A549 (cell line): ENCODE data around the gene ICE2. TPM values are rescaled to one million over a fixed set of nuclear protein-coding genes. Genes with fewer than 3 reads are reported as not detected.
A peak's percentile ranks its signal among the peaks of the same experiment; 100 is the strongest.

Experiments
- ATOH8 ChIP-seq: fragments of 250-450 bp; sonication (Bioruptor Pico); IDR thresholded peaks from 2 replicates; pipeline ENCODE4 v1.5.0; 2020; ENCODE audit warnings: low read depth, mild to moderate bottlenecking, moderate library complexity
- BHLHE40 ChIP-seq: IDR thresholded peaks from 2 replicates; pipeline ENCODE4 v1.6.1; 2012; ENCODE audit warnings: low read depth, low read length, inconsistent platforms
- CHD2 ChIP-seq: fragments of 150-350 bp; IDR thresholded peaks from 2 replicates; pipeline ENCODE4 v1.6.1; 2014; ENCODE audit warnings: low read length; ENCODE audit not compliant: partially characterized antibody
- CTCF ChIP-seq: fragments of >200 bp; sonication (Bioruptor Twin); formaldehyde crosslinking; IDR thresholded peaks from 3 replicates; pipeline ENCODE4 v1.5.1; 2016
- ELK1 ChIP-seq: fragments of 150-350 bp; IDR thresholded peaks from 2 replicates; pipeline ENCODE4 v1.6.1; 2014; ENCODE audit warnings: low read depth, mild to moderate bottlenecking, low read length
- ESRRA ChIP-seq: fragments of 150-350 bp; IDR thresholded peaks from 2 replicates; pipeline ENCODE4 v1.6.1; 2014; ENCODE audit warnings: mild to moderate bottlenecking, low read length, borderline replicate concordance
- HEYL ChIP-seq: fragments of 250-450 bp; sonication (Bioruptor Pico); IDR thresholded peaks from 2 replicates; pipeline ENCODE4 v1.8.0; 2021; ENCODE audit warnings: mild to moderate bottlenecking, moderate library complexity
- HMGXB4 ChIP-seq: fragments of 250-450 bp; sonication (Bioruptor Pico); IDR thresholded peaks from 2 replicates; pipeline ENCODE4 v1.5.0; 2021; ENCODE audit warnings: mild to moderate bottlenecking, moderate library complexity, borderline replicate concordance
- JUNB ChIP-seq: fragments of >200 bp; sonication (Bioruptor Twin); formaldehyde crosslinking; IDR thresholded peaks from 2 replicates; pipeline ENCODE4 v1.6.1; 2016
- KDM5A ChIP-seq: fragments of 200-600 bp; sonication (generic); IDR thresholded peaks from 2 replicates; pipeline ENCODE4 v1.6.1; 2016; ENCODE audit warnings: antibody characterized with exemption, mild to moderate bottlenecking
- MAZ ChIP-seq: fragments of 150-350 bp; IDR thresholded peaks from 2 replicates; pipeline ENCODE4 v1.6.1; 2014; ENCODE audit warnings: antibody characterized with exemption, low read depth, low read length, borderline replicate concordance
- NFE2L2 ChIP-seq: fragments of 150-350 bp; conservative IDR thresholded peaks from 2 replicates; pipeline ENCODE4 v1.6.1; 2014; ENCODE audit warnings: low read length
- NR3C1 ChIP-seq: fragments of >200 bp; sonication (Bioruptor Twin); formaldehyde crosslinking; IDR thresholded peaks from 3 replicates; pipeline ENCODE4 v1.6.1; 2017
- POLR2A ChIP-seq: IDR thresholded peaks from 2 replicates; pipeline ENCODE4 v1.6.1; 2012; ENCODE audit warnings: mild to moderate bottlenecking, low read length
- POLR2AphosphoS2 ChIP-seq: conservative IDR thresholded peaks from 2 replicates; pipeline ENCODE4 v1.6.1; 2012; ENCODE audit warnings: low read length, improper control_type of control experiment, inconsistent platforms
- RARB ChIP-seq: fragments of 250-450 bp; sonication (Bioruptor Pico); IDR thresholded peaks from 2 replicates; pipeline ENCODE4 v1.8.0; 2021; ENCODE audit warnings: mild to moderate bottlenecking, moderate library complexity
- REST ChIP-seq: fragments of 200-600 bp; sonication (generic); IDR thresholded peaks from 2 replicates; pipeline ENCODE4 v1.6.1; 2016; ENCODE audit warnings: antibody characterized with exemption, mild to moderate bottlenecking, moderate library complexity
- SREBF2 ChIP-seq: fragments of 450-650 bp; IDR thresholded peaks from 2 replicates; pipeline ENCODE4 v1.6.1; 2014; ENCODE audit warnings: mild to moderate bottlenecking, moderate library complexity
- TP53 ChIP-seq: fragments of 250-450 bp; sonication (Bioruptor Pico); IDR thresholded peaks from 2 replicates; pipeline ENCODE4 v1.5.0; 2021; ENCODE audit warnings: mild to moderate bottlenecking, moderate library complexity
- USF2 ChIP-seq: fragments of 450-650 bp; IDR thresholded peaks from 2 replicates; pipeline ENCODE4 v1.6.1; 2014; ENCODE audit warnings: antibody characterized with exemption
- ZNF302 ChIP-seq: fragments of 250-450 bp; sonication (Bioruptor Pico); IDR thresholded peaks from 2 replicates; pipeline ENCODE4 v1.9.0; 2021; ENCODE audit warnings: inconsistent platforms, mild to moderate bottlenecking, moderate library complexity
- ZSCAN20 ChIP-seq: fragments of 250-450 bp; sonication (Bioruptor Pico); IDR thresholded peaks from 2 replicates; pipeline ENCODE4 v1.8.0; 2022; ENCODE audit warnings: mild to moderate bottlenecking, moderate library complexity
- polyA plus RNA-seq, 4 experiments: library from polyadenylated mRNA; depleted of rRNA in 3 of 4; stranded (reverse); fragments of >200 nt; fragmentation: RNase III in 1 of 4; extraction: RNeasy Plus Mini Kit Qiagen cat#74134 plus additional on column Dnase treatment in 1 of 4; gene quantifications; 2 replicates in 3 of 4; 3 replicates in 1 of 4; pipeline ENCODE4 v1.2.3, GENCODE V29; 2011 to 2017

Gene ICE2
- polyA plus RNA-seq, 2 of the 4 experiments (the other 2 are of a cell fraction), result 43.1 to 87.6 TPM

- no peak for TF ChIP-seq REST
- peak; percentile 21; the same call in 1 of the 2 replicates for TF ChIP-seq USF2
- no peak for TF ChIP-seq ESRRA
- no peak for TF ChIP-seq ELK1
- TF ChIP-seq POLR2AphosphoS2, result peak; percentile 50; the same call in 1 of the 2 replicates
- peak; percentile 18; the same call in 1 of the 3 replicates for TF ChIP-seq CTCF
- TF ChIP-seq RARB (CRISPR knock-in tag), result peak; percentile 40
- no peak for TF ChIP-seq MAZ
- no peak for TF ChIP-seq BHLHE40
- peak; percentile 69; the same call in 1 of the 2 replicates for TF ChIP-seq ATOH8 (CRISPR knock-in tag)
- TF ChIP-seq KDM5A, result no peak
- TF ChIP-seq JUNB, result peak; percentile 98
- no peak for TF ChIP-seq SREBF2
- TF ChIP-seq NFE2L2, result peak; percentile 52; the same call in 1 of the 2 replicates
- peak; percentile 73; the same call in 1 of the 2 replicates for TF ChIP-seq HEYL
- no peak for TF ChIP-seq HMGXB4
- TF ChIP-seq TP53 (CRISPR knock-in tag), result peak; percentile 73; the same call in 1 of the 2 replicates
- TF ChIP-seq CHD2, result no peak
- TF ChIP-seq NR3C1, result no peak
- TF ChIP-seq ZSCAN20 (CRISPR knock-in tag), result 0 out of 2 replicates have a peak, but pooled peaks have one; percentile 12
- TF ChIP-seq ZNF302 (CRISPR knock-in tag), result peak; percentile 93
- no peak for TF ChIP-seq POLR2A
Measured at GRCh38 chr15:60371175-60372051, 107.5 kb downstream of the ICE2 start (continued).
